Keratinocyte (primary cell): Measurements from ENCODE around the gene HMCN1. TPM values are rescaled to one million over a fixed set of nuclear protein-coding genes. Genes with fewer than 3 reads are reported as not detected.

Experiments used
- DNase-seq: peaks from one replicate; pipeline ENCODE4 v3.0.0-alpha.2; 2011; ENCODE audit warnings: low read depth, missing footprints, low spot score
- FAIRE-seq: peaks from 2 replicates; lab custom pipeline; 2011; peaks lifted over from hg19 to GRCh38; lab: Jason Lieb, UNC
- H2AFZ ChIP-seq: 2 replicates; pipeline ENCODE4 v1.6.0; 2012; ENCODE audit warnings: low read length, control low read depth, inconsistent platforms; ENCODE audit not compliant: control insufficient read depth
- H3K27ac ChIP-seq: 2 replicates; pipeline ENCODE4 v1.5.1; 2011; ENCODE audit warnings: low read length; ENCODE audit not compliant: control insufficient read depth, insufficient read depth
- H3K27me3 ChIP-seq: 3 replicates; pipeline ENCODE4 v1.6.0; 2011; ENCODE audit warnings: low read length; ENCODE audit not compliant: control insufficient read depth, insufficient read depth; ENCODE audit errors: extremely low read depth
- H3K36me3 ChIP-seq, 2 experiments: 2 replicates in 1 of 2; 3 replicates in 1 of 2; pipeline ENCODE4 v1.5.1; 2011; ENCODE audit warnings: low read length in 2 of 2, mild to moderate bottlenecking in 1 of 2; ENCODE audit not compliant: control insufficient read depth in 2 of 2, insufficient read depth in 2 of 2; ENCODE audit errors: extremely low read depth in 1 of 2
- H3K4me1 ChIP-seq: 3 replicates; pipeline ENCODE4 v1.5.1; 2011; ENCODE audit warnings: low read length; ENCODE audit not compliant: control insufficient read depth, insufficient read depth; ENCODE audit errors: extremely low read depth
- H3K4me2 ChIP-seq: 3 replicates; pipeline ENCODE4 v1.6.0; 2011; ENCODE audit warnings: low read depth, low read length; ENCODE audit not compliant: control insufficient read depth, insufficient read depth; ENCODE audit errors: extremely low read depth
- H3K4me3 ChIP-seq, 3 experiments: fragments of 200-600 bp in 1 of 3; sonication (generic) in 1 of 3; 2 replicates in 2 of 3; 3 replicates in 1 of 3; pipeline ENCODE4 v1.5.1; 2011 to 2016; ENCODE audit warnings: low read length in 3 of 3, mild to moderate bottlenecking in 3 of 3, control low read depth in 2 of 3, inconsistent platforms in 1 of 3, low read depth in 1 of 3, mixed read lengths in 1 of 3, mixed run types in 1 of 3, moderate library complexity in 1 of 3; ENCODE audit not compliant: control insufficient read depth in 2 of 3, insufficient read depth in 2 of 3; ENCODE audit errors: extremely low read depth in 1 of 3
- H3K79me2 ChIP-seq: 2 replicates; pipeline ENCODE4 v1.6.0; 2012; ENCODE audit warnings: low read length; ENCODE audit not compliant: control insufficient read depth, insufficient read depth
- H3K9ac ChIP-seq: 3 replicates; pipeline ENCODE4 v1.6.0; 2011; ENCODE audit warnings: low read length; ENCODE audit not compliant: control insufficient read depth, insufficient read depth; ENCODE audit errors: extremely low read depth
- H3K9me1 ChIP-seq: 3 replicates; pipeline ENCODE4 v1.6.0; 2011; ENCODE audit warnings: low read length; ENCODE audit not compliant: control insufficient read depth, insufficient read depth; ENCODE audit errors: extremely low read depth
- H3K9me3 ChIP-seq: 2 replicates; pipeline ENCODE4 v1.5.1; 2012; ENCODE audit warnings: low read depth, low read length; ENCODE audit not compliant: control insufficient read depth
- H4K20me1 ChIP-seq: 3 replicates; pipeline ENCODE4 v1.6.0; 2011; ENCODE audit warnings: low read length; ENCODE audit not compliant: control insufficient read depth, insufficient read depth; ENCODE audit errors: extremely low read depth
- CTCF ChIP-seq, 3 experiments: IDR thresholded peaks in 1 of 3; conservative IDR thresholded peaks in 1 of 3; optimal IDR thresholded peaks in 1 of 3; 2 replicates in 2 of 3; 3 replicates in 1 of 3; pipeline versions ENCODE3 to v1.5.1; 2011; ENCODE audit warnings: low read length in 3 of 3, mild to moderate bottlenecking in 3 of 3, moderate library complexity in 2 of 3, control low read depth in 1 of 3, inconsistent platforms in 1 of 3; ENCODE audit not compliant: insufficient read depth in 2 of 3; ENCODE audit errors: extremely low read depth in 1 of 3
- EZH2 ChIP-seq: IDR thresholded peaks from one replicate; pipeline ENCODE4 v1.6.1; 2012; ENCODE audit warnings: inconsistent platforms, mild to moderate bottlenecking, low read length, moderate library complexity
- dilution Hi-C: fragments of 300-500 bp; cut with MboI; formaldehyde crosslinking; loops from one replicate; pipeline ENCODE4 v1.7.0; 2020; ENCODE audit warnings: low sequenced_read_pairs; ENCODE audit not compliant: extremely low pct_ligation_motif_present
- polyA plus RNA-seq, 5 experiments: library from polyadenylated mRNA; depleted of rRNA in 3 of 5; stranded (reverse) in 3 of 5; stranded (forward) in 1 of 5; unstranded in 1 of 5; fragments of >200 nt; gene quantifications; 1 replicate in 1 of 5; 2 replicates in 3 of 5; 3 replicates in 1 of 5; pipeline versions ENCODE4 v1.2.1 to v1.2.3, GENCODE V29; 2011 to 2012; ENCODE audit warnings: missing spikeins in 2 of 5, low read depth in 1 of 5, low replicate concordance in 1 of 5

Gene HMCN1
- polyA plus RNA-seq, 1 donor (not counting 4 experiments of a cell fraction or from before 2014, with no cell fraction given): 1.8 TPM

- H3K79me2 ChIP-seq: no peaks in the 10 kb centered on the region
- no peaks in the 10 kb centered on the region for H3K4me1 ChIP-seq
- H3K27ac ChIP-seq: no peak overlapping the region
- H3K4me2 ChIP-seq: no peak overlapping the region
- TF ChIP-seq CTCF (optimal IDR thresholded peaks at IDR 0.05 in 1 of 3, IDR thresholded peaks at IDR 0.05 in 1 of 3, conservative IDR thresholded peaks at IDR 0.05 in 1 of 3; ENCODE audit: extremely low read depth in 1 of 3, insufficient read depth in 2 of 3, low read length in 3 of 3) (no peak), EZH2 (no peak)
- FAIRE-seq: no peak
- H2AFZ ChIP-seq: no peak overlapping the region
- H3K9me3 ChIP-seq: no peaks in the 10 kb centered on the region
- H3K4me3 ChIP-seq: no peak overlapping the region
- no peaks in the 10 kb centered on the region for H3K27me3 ChIP-seq
- dilution Hi-C loops: no loop called here
- H3K36me3 ChIP-seq: no peaks in the 10 kb centered on the region
- H4K20me1 ChIP-seq: no peaks in the 10 kb centered on the region
- DNase-seq: no peak
- no peak overlapping the region for H3K9ac ChIP-seq
- H3K9me1 ChIP-seq: no peaks in the 10 kb centered on the region
These were observed 310.0 kb downstream of the HMCN1 start for GRCh38 chr1:186044079-186044685.

DNA sequence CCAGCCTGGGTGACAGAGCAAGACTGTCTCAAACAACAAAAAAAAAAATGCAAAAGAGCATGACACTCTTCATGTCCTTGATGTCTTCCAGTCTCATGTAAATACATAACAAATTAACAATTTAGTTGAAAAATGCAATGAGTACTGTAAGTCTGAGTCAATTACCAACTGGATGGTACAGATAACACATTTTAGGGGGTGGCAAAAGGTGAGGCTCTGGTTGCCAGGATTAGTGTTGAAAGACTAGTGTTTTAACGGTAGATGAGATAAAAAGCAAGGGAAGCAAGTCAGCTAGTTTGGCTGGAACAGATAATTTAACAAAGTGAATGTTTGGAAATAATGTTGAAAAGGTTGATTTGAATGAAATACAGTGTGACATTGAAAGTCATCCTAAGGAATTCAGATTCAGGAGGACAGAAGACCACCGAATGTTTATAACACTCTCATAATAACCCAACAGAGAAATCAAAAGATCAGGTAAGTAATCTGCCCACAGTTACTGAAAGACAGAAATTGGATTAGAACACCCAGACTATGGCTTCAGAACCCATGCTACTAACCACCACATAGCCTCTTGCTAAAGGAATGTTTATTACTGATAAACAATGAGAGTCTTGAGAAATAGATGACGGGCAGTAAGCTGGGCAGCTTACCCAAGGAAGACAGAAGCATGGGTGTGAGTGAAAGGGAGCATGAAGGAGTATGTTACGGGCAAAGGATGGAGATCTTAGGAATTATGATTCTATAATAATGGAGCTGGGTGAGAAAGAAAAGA lies 312.4 kb downstream of the HMCN1 start:
- DNase-seq: no peak
- TF ChIP-seq EZH2 (no peak), CTCF (optimal IDR thresholded peaks at IDR 0.05 in 1 of 3, IDR thresholded peaks at IDR 0.05 in 1 of 3, conservative IDR thresholded peaks at IDR 0.05 in 1 of 3; ENCODE audit: extremely low read depth in 1 of 3, insufficient read depth in 2 of 3, low read length in 3 of 3) (no peak)
- dilution Hi-C loops: no loop called here

More for the DNA sequence above, 312.4 kb downstream of the HMCN1 start:
- Histone ChIP-seq H3K79me2 (no peaks in the 10 kb centered on the region), H3K9me3 (no peaks in the 10 kb centered on the region), H3K27ac (no peak overlapping the region), H3K9me1 (no peaks in the 10 kb centered on the region), H3K4me3 (no peak overlapping the region), H2AFZ (no peak overlapping the region), H3K36me3 (no peaks in the 10 kb centered on the region), H4K20me1 (no peaks in the 10 kb centered on the region), H3K4me1 (no peaks in the 10 kb centered on the region), H3K27me3 (no peaks in the 10 kb centered on the region), H3K4me2 (no peak overlapping the region), H3K9ac (no peak overlapping the region)
- FAIRE-seq: no peak
